ENCODE measurements around the gene SKAP1.

SKAP1 gene

DNA sequence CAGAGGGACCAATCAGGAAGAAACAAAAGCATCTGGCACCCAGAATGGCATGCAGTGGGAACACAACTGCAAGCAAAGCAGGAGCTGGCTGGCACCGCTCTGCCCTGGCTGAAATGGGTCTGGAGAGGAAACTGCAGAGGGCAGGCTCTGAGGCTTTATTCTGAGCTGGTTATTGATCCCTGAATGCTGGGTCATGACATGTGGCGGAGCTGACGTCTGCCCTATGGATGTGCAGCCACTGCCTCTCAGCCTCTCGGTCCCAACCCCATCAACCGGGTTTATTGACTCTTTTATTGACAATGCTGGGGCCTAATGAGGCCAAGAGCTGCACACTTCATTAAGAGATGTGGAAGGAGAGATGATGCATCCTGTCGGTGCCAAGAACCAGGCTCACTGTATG lies 3.9 kb upstream of the SKAP1 start (continued):
- TF ChIP-seq BACH2 (CRISPR knock-in tag; IDR thresholded peaks at IDR 0.05; ENCODE audit: borderline replicate concordance) (no peak), ZFP3 (CRISPR knock-in tag; IDR thresholded peaks at IDR 0.05) (no peak)

- no peak for TF ChIP-seq OSR1 (CRISPR knock-in tag; IDR thresholded peaks at IDR 0.05)
- TF ChIP-seq PPARA (CRISPR knock-in tag; IDR thresholded peaks at IDR 0.05; ENCODE audit: borderline replicate concordance), result no peak
- no peak for TF ChIP-seq CSRNP3 (CRISPR knock-in tag; IDR thresholded peaks at IDR 0.05)
- TF ChIP-seq ZNF565 (CRISPR knock-in tag; conservative IDR thresholded peaks at IDR 0.05; ENCODE audit: low read depth), result no peak
- no peak for TF ChIP-seq BACH2 (CRISPR knock-in tag; IDR thresholded peaks at IDR 0.05; ENCODE audit: borderline replicate concordance)
- no peak for TF ChIP-seq GLIS3 (CRISPR knock-in tag; IDR thresholded peaks at IDR 0.05)
- no peak for TF ChIP-seq POU6F1 (CRISPR knock-in tag; IDR thresholded peaks at IDR 0.05; ENCODE audit: borderline replicate concordance, low read depth)
- TF ChIP-seq TOX (CRISPR knock-in tag; IDR thresholded peaks at IDR 0.05; ENCODE audit: borderline replicate concordance), result no peak
- TF ChIP-seq ZNF8 (CRISPR knock-in tag; IDR thresholded peaks at IDR 0.05), result no peak
- ATAC-seq, result no peak
Measured at GRCh38 chr17:48432820-48433775, 3.1 kb upstream of the SKAP1 start.

DNA sequence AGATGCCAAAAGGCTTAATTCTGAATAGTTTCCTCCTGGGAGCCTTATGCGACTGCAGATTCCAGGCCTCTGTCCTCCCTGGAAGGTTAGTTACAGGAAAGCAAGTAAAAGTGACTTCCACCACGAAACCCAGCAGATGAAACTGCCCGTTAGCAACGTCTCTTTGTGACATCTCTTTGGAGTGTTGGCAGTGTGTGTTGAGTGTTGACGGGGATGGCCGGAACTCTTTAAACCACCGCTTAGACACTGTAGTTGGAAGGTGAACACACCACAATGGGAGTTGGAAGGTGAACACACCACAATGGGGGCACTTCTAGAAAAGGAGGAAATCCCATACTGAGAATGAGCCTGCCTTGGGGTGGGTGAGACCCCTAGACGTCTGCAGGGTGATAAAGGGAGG lies 858 bp downstream of the SKAP1 start:
- TF ChIP-seq PPARA (CRISPR knock-in tag; IDR thresholded peaks at IDR 0.05; ENCODE audit: borderline replicate concordance) (no peak), ESRRG (CRISPR knock-in tag; IDR thresholded peaks at IDR 0.05) (no peak), POU6F1 (CRISPR knock-in tag; IDR thresholded peaks at IDR 0.05; ENCODE audit: borderline replicate concordance, low read depth) (no peak), GLIS3 (CRISPR knock-in tag; IDR thresholded peaks at IDR 0.05) (no peak), ZNF70 (CRISPR knock-in tag; IDR thresholded peaks at IDR 0.05) (no peak), TSHZ2 (CRISPR knock-in tag; IDR thresholded peaks at IDR 0.05) (no peak), CSRNP3 (CRISPR knock-in tag; IDR thresholded peaks at IDR 0.05) (no peak), ZFP30 (CRISPR knock-in tag; IDR thresholded peaks at IDR 0.05) (no peak), RARB (CRISPR knock-in tag; IDR thresholded peaks at IDR 0.05) (no peak), OSR1 (CRISPR knock-in tag; IDR thresholded peaks at IDR 0.05) (no peak), TCF4 (CRISPR knock-in tag; IDR thresholded peaks at IDR 0.05; ENCODE audit: borderline replicate concordance) (no peak), ZFP3 (CRISPR knock-in tag; IDR thresholded peaks at IDR 0.05) (no peak), SNAI2 (CRISPR knock-in tag; IDR thresholded peaks at IDR 0.05) (no peak), ISL1 (CRISPR knock-in tag; IDR thresholded peaks at IDR 0.05) (no peak), TOX (CRISPR knock-in tag; IDR thresholded peaks at IDR 0.05; ENCODE audit: borderline replicate concordance) (no peak), ZNF8 (CRISPR knock-in tag; IDR thresholded peaks at IDR 0.05) (no peak)
- no peak for ATAC-seq

Data from SK-N-SH treated with all-trans-retinoic acid at 6 μM for 48 hours (cell line).